HEK293T (cell line): ENCODE data around the gene ANKS1B.

Source experiments
- CTCF ChIA-PET: fragments of 350-600 bp; formaldehyde crosslinking; extraction: SDS; loops from one replicate; lab custom pipeline; 2021; ENCODE audit warnings: antibody characterized with exemption, inconsistent platforms; lab: Yijun Ruan, JAX
- POLR2A ChIA-PET: fragments of 350-600 bp; formaldehyde crosslinking; extraction: SDS; loops from one replicate; lab custom pipeline; 2020; ENCODE audit warnings: antibody characterized with exemption, inconsistent platforms; lab: Yijun Ruan, JAX
- DNase-seq: peaks from one replicate; pipeline ENCODE4 v3.0.0; 2012; ENCODE audit warnings: mixed read lengths; ENCODE audit errors: extremely low spot score
- ARNT ChIP-seq: fragments of 450-650 bp; IDR thresholded peaks from 2 replicates; pipeline ENCODE4 v1.6.1; 2017; ENCODE audit warnings: mild to moderate bottlenecking
- BHLHE40 ChIP-seq: fragments of 450-650 bp; IDR thresholded peaks from 2 replicates; pipeline ENCODE4 v1.6.1; 2016; ENCODE audit warnings: mild to moderate bottlenecking, moderate library complexity, borderline replicate concordance
- CTBP1 ChIP-seq: fragments of 450-650 bp; IDR thresholded peaks from 2 replicates; pipeline ENCODE4 v1.6.1; 2016; ENCODE audit warnings: borderline replicate concordance
- ELF4 ChIP-seq: fragments of 450-650 bp; IDR thresholded peaks from 2 replicates; pipeline ENCODE4 v1.6.1; 2017; ENCODE audit warnings: antibody characterized with exemption
- FOXA1 ChIP-seq: fragments of 450-650 bp; IDR thresholded peaks from 2 replicates; pipeline ENCODE4 v1.6.1; 2016; ENCODE audit warnings: mild to moderate bottlenecking
- FOXK2 ChIP-seq: fragments of 450-650 bp; IDR thresholded peaks from 2 replicates; pipeline ENCODE4 v1.6.1; 2016; ENCODE audit warnings: mild to moderate bottlenecking
- FOXM1 ChIP-seq: fragments of 450-650 bp; IDR thresholded peaks from 2 replicates; pipeline ENCODE4 v1.6.1; 2017; ENCODE audit warnings: mild to moderate bottlenecking, borderline replicate concordance
- HDGF ChIP-seq: fragments of 450-650 bp; IDR thresholded peaks from 2 replicates; pipeline ENCODE4 v1.6.1; 2017; ENCODE audit warnings: antibody characterized with exemption, borderline replicate concordance
- L3MBTL2 ChIP-seq: fragments of 450-650 bp; conservative IDR thresholded peaks from 2 replicates; pipeline ENCODE4 v1.6.1; 2016; ENCODE audit warnings: mild to moderate bottlenecking
- LEF1 ChIP-seq: fragments of 450-650 bp; IDR thresholded peaks from 2 replicates; pipeline ENCODE4 v1.6.1; 2017; ENCODE audit warnings: mild to moderate bottlenecking, borderline replicate concordance
- NFRKB ChIP-seq: fragments of 450-650 bp; IDR thresholded peaks from 2 replicates; pipeline ENCODE4 v1.6.1; 2016; ENCODE audit warnings: mild to moderate bottlenecking, moderate library complexity
- SP1 ChIP-seq: fragments of 450-650 bp; IDR thresholded peaks from 2 replicates; pipeline ENCODE4 v1.6.1; 2017
- SUZ12 ChIP-seq: fragments of 450-650 bp; IDR thresholded peaks from 2 replicates; pipeline ENCODE4 v1.6.1; 2016; ENCODE audit warnings: mild to moderate bottlenecking
- TARDBP ChIP-seq: fragments of 450-650 bp; IDR thresholded peaks from 2 replicates; pipeline ENCODE4 v1.6.1; 2016
- ZNF384 ChIP-seq: fragments of 450-650 bp; IDR thresholded peaks from 2 replicates; pipeline ENCODE4 v1.6.1; 2016
- TF ChIP-seq, protein P1 (sequence below): fragments of 450-650 bp; IDR thresholded peaks from 2 replicates; pipeline ENCODE4 v1.6.1; 2016

ANKS1B gene

DNA sequence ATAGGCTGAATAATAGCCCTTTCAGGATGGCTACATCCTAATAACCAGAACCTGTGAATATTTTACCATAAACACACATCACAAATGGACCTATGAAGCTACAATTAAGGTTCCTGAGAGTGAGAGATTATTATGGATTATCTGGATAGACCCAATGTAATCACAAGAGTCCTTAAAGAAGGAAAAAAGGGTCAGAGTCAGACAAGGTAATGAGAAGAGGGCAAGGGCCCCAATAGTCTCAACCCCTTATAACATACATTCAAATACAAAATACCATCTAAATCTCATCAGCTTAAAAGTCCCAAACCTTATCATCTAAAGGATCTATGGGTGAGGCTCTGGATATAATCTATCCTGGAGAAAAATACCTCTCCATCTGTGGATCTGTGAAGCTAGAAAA lies 272.5 kb downstream of the ANKS1B start:
- CTCF ChIA-PET, result interaction anchor here (0.6 kb wide), 1 partner anchor 25 kb away, joined by 3 read pairs; no protein-coding TSS in a partner anchor
- TF ChIP-seq L3MBTL2, result no peak
- TF ChIP-seq FOXM1, result no peak
- no peak for TF ChIP-seq NFRKB
- TF ChIP-seq BHLHE40, result no peak
- no peak for TF ChIP-seq SUZ12
- TF ChIP-seq CTBP1, result no peak
- no peak for DNase-seq
- POLR2A ChIA-PET, result no interaction called here

DNA sequence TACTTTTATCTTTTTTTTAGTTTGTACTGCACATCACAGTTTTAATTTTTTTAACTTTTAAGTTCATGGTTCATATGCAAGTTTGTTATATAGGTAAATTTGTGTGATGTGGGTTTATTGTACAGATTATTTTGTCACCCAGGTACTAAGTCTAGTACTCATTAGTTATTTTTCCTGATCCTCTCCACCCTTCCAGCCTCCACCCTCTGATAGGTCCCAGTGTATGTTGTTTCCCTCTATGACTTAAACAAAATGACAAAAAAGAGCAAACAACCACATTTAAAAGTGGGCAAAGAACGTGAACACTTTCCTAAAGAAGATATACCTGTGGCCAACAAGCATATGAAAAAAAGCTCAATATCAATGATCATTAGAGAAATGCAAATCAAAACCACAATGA lies 273.5 kb downstream of the ANKS1B start:
- ChIA-PET CTCF (no interaction called here), POLR2A (no interaction called here)
- TF ChIP-seq LEF1 (no peak), HDGF (no peak), CTBP1 (no peak), FOXA1 (no peak), NFRKB (no peak), ARNT (no peak), FOXM1 (no peak), L3MBTL2 (no peak), BHLHE40 (no peak), SUZ12 (no peak), SP1 (no peak), ZNF384 (no peak), FOXK2 (no peak), ELF4 (no peak), TARDBP (no peak)
- TF ChIP-seq, protein P1, sequence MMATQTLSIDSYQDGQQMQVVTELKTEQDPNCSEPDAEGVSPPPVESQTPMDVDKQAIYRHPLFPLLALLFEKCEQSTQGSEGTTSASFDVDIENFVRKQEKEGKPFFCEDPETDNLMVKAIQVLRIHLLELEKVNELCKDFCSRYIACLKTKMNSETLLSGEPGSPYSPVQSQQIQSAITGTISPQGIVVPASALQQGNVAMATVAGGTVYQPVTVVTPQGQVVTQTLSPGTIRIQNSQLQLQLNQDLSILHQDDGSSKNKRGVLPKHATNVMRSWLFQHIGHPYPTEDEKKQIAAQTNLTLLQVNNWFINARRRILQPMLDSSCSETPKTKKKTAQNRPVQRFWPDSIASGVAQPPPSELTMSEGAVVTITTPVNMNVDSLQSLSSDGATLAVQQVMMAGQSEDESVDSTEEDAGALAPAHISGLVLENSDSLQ, result no peak
- no peak for DNase-seq

DNA sequence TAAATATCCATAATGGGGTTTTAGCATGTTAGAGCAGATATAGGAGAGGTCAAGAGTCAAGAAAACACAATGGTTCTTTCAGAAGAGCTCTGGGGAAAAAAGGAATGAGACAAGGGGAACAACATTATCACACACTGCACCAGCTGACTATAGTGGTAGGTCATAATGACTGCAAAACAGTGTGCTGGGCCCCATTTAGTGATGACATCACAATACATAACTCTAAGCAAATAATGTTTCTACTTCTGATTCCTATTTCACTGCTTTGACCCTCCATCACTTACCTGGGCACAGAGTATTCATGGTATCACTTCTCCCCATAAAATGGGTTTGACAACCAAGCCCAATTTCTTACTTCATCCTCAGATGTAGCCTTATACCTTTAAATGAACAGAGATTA lies 275.1 kb downstream of the ANKS1B start:
- TF ChIP-seq ELF4, result no peak
- TF ChIP-seq SUZ12, result no peak
- no peak for TF ChIP-seq HDGF
- TF ChIP-seq FOXK2, result no peak
- no peak for TF ChIP-seq ZNF384
- TF ChIP-seq TARDBP, result no peak
- TF ChIP-seq L3MBTL2, result no peak
- TF ChIP-seq LEF1, result no peak
- no peak for TF ChIP-seq CTBP1
- no peak for TF ChIP-seq FOXM1
- no peak for TF ChIP-seq FOXA1
- no peak for TF ChIP-seq NFRKB
- TF ChIP-seq ARNT, result no peak
- DNase-seq, result no peak
- ChIA-PET CTCF (no interaction called here), POLR2A (no interaction called here)

DNA sequence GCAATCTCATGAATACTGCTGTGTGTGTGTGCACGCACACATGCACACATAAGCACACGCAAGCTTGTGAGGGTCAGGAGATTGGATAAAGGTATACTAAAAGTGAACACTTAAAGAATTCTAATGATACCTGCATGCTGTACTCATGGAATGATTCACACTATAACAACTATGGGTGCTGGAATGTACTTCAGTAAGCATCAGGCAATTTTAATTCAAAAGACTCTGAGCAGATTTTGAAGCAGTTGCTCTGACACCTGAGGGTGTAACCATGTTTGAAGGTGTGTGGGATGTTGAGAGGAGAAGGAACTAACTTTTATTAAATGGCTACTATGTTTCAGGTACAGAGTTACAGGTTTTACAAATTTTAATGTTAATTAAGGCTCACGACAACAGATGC lies 275.6 kb downstream of the ANKS1B start:
- no peak for DNase-seq
- TF ChIP-seq ZNF384, result no peak
- TF ChIP-seq FOXK2, result no peak
- no peak for TF ChIP-seq TARDBP
- no peak for TF ChIP-seq CTBP1
- no peak for TF ChIP-seq SP1
- no peak for TF ChIP-seq BHLHE40
- no peak for TF ChIP-seq LEF1
- no peak for TF ChIP-seq NFRKB
- no peak for TF ChIP-seq FOXA1
- no peak for TF ChIP-seq FOXM1
- TF ChIP-seq, protein P1, result no peak
- TF ChIP-seq L3MBTL2, result no peak
- TF ChIP-seq SUZ12, result no peak
- TF ChIP-seq HDGF, result no peak
- no peak for TF ChIP-seq ELF4
- TF ChIP-seq ARNT, result no peak
- POLR2A ChIA-PET, result no interaction called here
- CTCF ChIA-PET, result no interaction called here

DNA sequence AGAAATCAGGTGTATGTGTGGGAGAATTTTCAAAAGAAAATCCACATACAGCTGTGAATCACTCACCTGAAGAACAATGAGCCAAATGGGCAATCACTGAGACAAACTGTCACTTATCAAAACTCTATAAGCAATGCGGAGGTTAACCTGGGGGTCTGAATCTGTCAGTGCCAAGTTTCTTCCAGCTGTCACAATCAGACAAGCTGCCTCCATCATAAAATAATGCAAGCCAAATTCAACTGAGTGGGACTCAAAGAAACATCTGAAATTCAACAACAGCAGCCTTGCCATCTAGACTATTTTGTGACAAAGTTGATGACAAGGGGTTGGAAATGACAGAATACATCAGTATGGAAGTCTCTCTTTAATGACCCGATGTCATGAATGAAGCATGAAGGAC lies 276.9 kb downstream of the ANKS1B start:
- DNase-seq, result no peak
- TF ChIP-seq NFRKB, result no peak
- TF ChIP-seq, protein P1, result no peak
- no peak for TF ChIP-seq HDGF
- no peak for TF ChIP-seq CTBP1
- TF ChIP-seq SUZ12, result no peak
- TF ChIP-seq ELF4, result no peak
- TF ChIP-seq ARNT, result no peak
- no peak for TF ChIP-seq SP1
- no peak for TF ChIP-seq FOXM1
- TF ChIP-seq FOXK2, result no peak
- TF ChIP-seq TARDBP, result no peak
- no peak for TF ChIP-seq LEF1
- TF ChIP-seq L3MBTL2, result no peak
- TF ChIP-seq FOXA1, result no peak
- no peak for TF ChIP-seq BHLHE40
- TF ChIP-seq ZNF384, result no peak
- POLR2A ChIA-PET, result no interaction called here
- CTCF ChIA-PET, result no interaction called here

DNA sequence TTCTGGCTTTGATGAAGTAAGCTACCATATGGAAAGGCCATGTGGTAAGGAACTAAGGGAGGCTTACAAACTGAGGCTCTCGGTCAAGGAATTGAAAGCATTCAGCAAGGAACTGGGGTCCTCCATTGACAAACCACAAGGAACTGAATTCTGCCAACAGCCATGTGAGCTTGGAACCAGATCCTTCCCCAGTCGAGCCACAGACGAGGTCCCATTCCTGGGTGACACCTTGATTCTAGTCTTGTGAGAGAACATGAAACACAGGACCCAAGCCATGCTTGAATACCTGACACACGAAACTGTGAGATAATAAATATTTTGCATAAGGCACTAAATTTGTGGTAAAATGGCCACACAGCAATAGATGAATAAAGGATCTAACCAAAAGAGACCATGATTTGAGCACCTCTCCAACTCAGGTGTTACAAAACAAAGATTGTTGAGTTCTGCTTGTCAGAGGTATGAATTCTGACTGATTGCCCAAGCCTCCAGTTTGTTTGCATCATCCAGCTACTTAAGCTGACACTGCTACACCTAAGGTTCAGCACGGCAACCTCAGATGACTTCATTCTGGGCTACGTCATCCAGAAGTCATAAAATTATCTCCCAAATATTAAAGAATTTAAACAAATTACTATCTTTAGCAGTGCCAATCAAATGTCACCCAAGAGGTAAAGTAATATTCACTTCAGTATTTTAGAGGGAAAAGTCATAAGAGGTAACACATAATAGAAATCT lies 277.8 kb downstream of the ANKS1B start:
- TF ChIP-seq FOXK2 (no peak), CTBP1 (no peak), FOXM1 (no peak), ZNF384 (no peak), SP1 (no peak), ARNT (no peak), BHLHE40 (no peak), SUZ12 (no peak), FOXA1 (no peak), NFRKB (no peak), TARDBP (no peak), HDGF (no peak), ELF4 (no peak), L3MBTL2 (no peak), LEF1 (no peak)
- TF ChIP-seq, protein P1, result no peak
- CTCF ChIA-PET, result no interaction called here
- no peak for DNase-seq
- POLR2A ChIA-PET, result no interaction called here
